Colon (tissue), 2 donors: ENCODE measurements around the gene CDH5.
"Not testable (repeated sequence)": the region's sequence is repeated elsewhere in the genome, so short reads cannot be mapped to it uniquely, and the experiment has no call there.

Experiments used
- FAIRE-seq: peaks from 2 replicates; lab custom pipeline; 2012; peaks lifted over from hg19 to GRCh38; lab: Jason Lieb, UNC
- donor health status: control.
- donor health status: control.

Gene CDH5

GRCh38 chr16:66366433-66367299 lies at the start of gene CDH5:
Gene CDH5 (plus strand): TSS chr16:66366691. CDS start chr16:66379338, 12,647 bp downstream.
- no peak for FAIRE-seq

GRCh38 chr16:66318505-66318904 lies 48.0 kb upstream of the CDH5 start:
- no peak for FAIRE-seq

- no peak for FAIRE-seq
These were observed 45.7 kb upstream of the CDH5 start for GRCh38 chr16:66320774-66321173.

- FAIRE-seq, result no peak
These were observed 44.3 kb upstream of the CDH5 start for GRCh38 chr16:66322174-66322573.

- no peak for FAIRE-seq
These were observed 41.5 kb upstream of the CDH5 start for GRCh38 chr16:66324815-66325515.

GRCh38 chr16:66325717-66326376 lies 40.6 kb upstream of the CDH5 start:
- no peak for FAIRE-seq

- no peak for FAIRE-seq
These were observed 39.4 kb upstream of the CDH5 start for GRCh38 chr16:66326991-66327513.

GRCh38 chr16:66328282-66328681 lies 38.2 kb upstream of the CDH5 start:
- FAIRE-seq, result no peak

GRCh38 chr16:66331464-66331863 lies 35.0 kb upstream of the CDH5 start:
- not testable (repeated sequence) for FAIRE-seq

GRCh38 chr16:66332634-66333610 lies 33.6 kb upstream of the CDH5 start:
- no peak for FAIRE-seq

GRCh38 chr16:66334853-66335574 lies 31.5 kb upstream of the CDH5 start:
- no peak for FAIRE-seq

- no peak for FAIRE-seq
These were observed 30.7 kb upstream of the CDH5 start for GRCh38 chr16:66335704-66336329.

- no peak for FAIRE-seq
These were observed 28.9 kb upstream of the CDH5 start for GRCh38 chr16:66337463-66338188.

GRCh38 chr16:66342294-66342900 lies 24.1 kb upstream of the CDH5 start:
- FAIRE-seq, result no peak

GRCh38 chr16:66344533-66345145 lies 21.9 kb upstream of the CDH5 start:
- no peak for FAIRE-seq

- FAIRE-seq, result no peak
These were observed 20.3 kb upstream of the CDH5 start for GRCh38 chr16:66346221-66346620.

- no peak for FAIRE-seq
These were observed 14.2 kb upstream of the CDH5 start for GRCh38 chr16:66352304-66352703.

- no peak for FAIRE-seq
These were observed 13.4 kb upstream of the CDH5 start for GRCh38 chr16:66353055-66353454.
